Testis (tissue), 3 donors: ENCODE data around the gene ERRFI1. TPM values are rescaled to one million over a fixed set of nuclear protein-coding genes. Genes with fewer than 3 reads are reported as not detected.
A peak's percentile ranks its signal among the peaks of the same experiment; 100 is the strongest.

Experiments
- DNase-seq: peaks from one replicate; pipeline ENCODE4 v3.0.0-alpha.2; 2019
- H3K27ac ChIP-seq, 2 donors: fragments of 200-600 bp; sonication (generic); one replicate each; pipeline ENCODE4 v1.5.1; 2019
- H3K27me3 ChIP-seq: fragments of 200-600 bp; sonication (generic); one replicate; pipeline ENCODE4 v1.5.1; 2019
- H3K36me3 ChIP-seq: fragments of 200-600 bp; sonication (generic); one replicate; pipeline ENCODE4 v1.5.1; 2017; ENCODE audit warnings: low read depth; ENCODE audit errors: missing control alignments
- H3K4me1 ChIP-seq: fragments of 200-600 bp; sonication (generic); one replicate; pipeline ENCODE4 v1.5.1; 2019
- H3K4me3 ChIP-seq, 2 donors: fragments of 200-600 bp; sonication (generic); one replicate each; pipeline ENCODE4 v1.5.1; 2017 to 2019
- H3K9me3 ChIP-seq: fragments of 200-600 bp; sonication (generic); one replicate; pipeline ENCODE4 v1.5.1; 2017
- POLR2A ChIP-seq: fragments of 450-650 bp; IDR thresholded peaks from one replicate; pipeline ENCODE4 v1.6.1; 2017; ENCODE audit warnings: antibody characterized with exemption, mild to moderate bottlenecking, moderate library complexity
- WGBS, 2 donors: methylation state at CpG; one replicate each; pipeline ENCODE4 v1.1.5; 2018; 5-methylcytosine and 5-hydroxymethylcytosine counted together
- intact Hi-C: fragments of 100-400 bp; cut with DNase I; formaldehyde crosslinking; loops from one replicate; pipeline ENCODE4 v1.15.1; 2023; ENCODE audit warnings: low total_unique reads
- polyA plus RNA-seq: library from polyadenylated mRNA; stranded (reverse); fragments of 350-450 nt; fragmentation: Illumina TruSeq; extraction: RNeasy Lipid Tissue Mini Kit (QIAGEN cat#74804); gene quantifications from one replicate; pipeline ENCODE4 v1.2.3, GENCODE V29; 2014; ENCODE audit warnings: low read depth, low replicate concordance; ENCODE audit not compliant: insufficient read depth
- total RNA-seq, 2 donors: library from RNA; depleted of rRNA; stranded (reverse); fragments of >200 nt; gene quantifications; one replicate each; pipeline ENCODE4 v1.2.3, GENCODE V29; 2016
- TF ChIP-seq, protein P1 (sequence below), 3 experiments: fragments of 450-650 bp in 2 of 3; fragments of 200-600 bp in 1 of 3; sonication (generic) in 1 of 3; IDR thresholded peaks; one replicate each; pipeline ENCODE4 v1.5.1; 2016 to 2019; ENCODE audit warnings: antibody characterized with exemption in 3 of 3, mild to moderate bottlenecking in 2 of 3, moderate library complexity in 1 of 3

ERRFI1 gene
- total and polyA plus RNA-seq, 3 donors from 2014 or later, result 27.3 to 47.9 (median 43.3) TPM

DNA sequence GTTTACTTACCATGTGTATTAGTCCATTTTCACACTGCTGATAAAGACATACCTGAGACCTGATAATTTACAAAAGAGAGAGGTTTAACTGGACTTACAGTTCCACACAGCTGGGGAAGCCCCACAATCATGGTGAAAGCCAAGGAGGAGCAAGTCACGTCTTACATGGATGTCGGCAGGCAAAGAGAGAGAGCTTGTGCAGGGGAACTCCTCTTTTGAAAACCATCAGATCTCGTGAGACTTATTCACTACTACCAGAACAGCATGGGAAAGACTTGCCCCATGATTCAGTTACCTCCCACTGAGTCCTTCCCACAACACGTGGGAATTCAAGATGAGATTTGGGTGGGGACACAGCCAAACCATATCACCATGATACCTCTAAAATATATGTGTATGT is 39.3 kb upstream of the ERRFI1 start:
- peaks cover 3% of the 10 kb centered on the region for H3K4me1 ChIP-seq
- no peak overlapping the region for H3K27ac ChIP-seq
- WGBS, 2 donors, result 92 to 94% methylated on average over 4 of the region's 4 CpGs
- H3K27me3 ChIP-seq, result no peaks in the 10 kb centered on the region
- H3K36me3 ChIP-seq, result no peaks in the 10 kb centered on the region
- intact Hi-C loops, result no loop called here
- no peak overlapping the region for H3K4me3 ChIP-seq
- DNase-seq, result no peak
- H3K9me3 ChIP-seq, result no peaks in the 10 kb centered on the region
- TF ChIP-seq, protein P1, sequence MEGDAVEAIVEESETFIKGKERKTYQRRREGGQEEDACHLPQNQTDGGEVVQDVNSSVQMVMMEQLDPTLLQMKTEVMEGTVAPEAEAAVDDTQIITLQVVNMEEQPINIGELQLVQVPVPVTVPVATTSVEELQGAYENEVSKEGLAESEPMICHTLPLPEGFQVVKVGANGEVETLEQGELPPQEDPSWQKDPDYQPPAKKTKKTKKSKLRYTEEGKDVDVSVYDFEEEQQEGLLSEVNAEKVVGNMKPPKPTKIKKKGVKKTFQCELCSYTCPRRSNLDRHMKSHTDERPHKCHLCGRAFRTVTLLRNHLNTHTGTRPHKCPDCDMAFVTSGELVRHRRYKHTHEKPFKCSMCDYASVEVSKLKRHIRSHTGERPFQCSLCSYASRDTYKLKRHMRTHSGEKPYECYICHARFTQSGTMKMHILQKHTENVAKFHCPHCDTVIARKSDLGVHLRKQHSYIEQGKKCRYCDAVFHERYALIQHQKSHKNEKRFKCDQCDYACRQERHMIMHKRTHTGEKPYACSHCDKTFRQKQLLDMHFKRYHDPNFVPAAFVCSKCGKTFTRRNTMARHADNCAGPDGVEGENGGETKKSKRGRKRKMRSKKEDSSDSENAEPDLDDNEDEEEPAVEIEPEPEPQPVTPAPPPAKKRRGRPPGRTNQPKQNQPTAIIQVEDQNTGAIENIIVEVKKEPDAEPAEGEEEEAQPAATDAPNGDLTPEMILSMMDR (IDR thresholded peaks at IDR 0.05), result no peak
- TF ChIP-seq POLR2A, result no peak

- peak; percentile 31 for DNase-seq
- H3K27ac ChIP-seq, result no peak overlapping the region
- H3K4me3 ChIP-seq, result no peak overlapping the region
- no peaks in the 10 kb centered on the region for H3K9me3 ChIP-seq
- H3K4me1 ChIP-seq, result peaks cover 3% of the 10 kb centered on the region
- no peaks in the 10 kb centered on the region for H3K27me3 ChIP-seq
- H3K36me3 ChIP-seq, result no peaks in the 10 kb centered on the region
- intact Hi-C loops, result no loop called here
- WGBS, 2 donors, result 52 to 53% methylated on average over 7 of the region's 7 CpGs
- TF ChIP-seq, protein P1 (IDR thresholded peaks at IDR 0.05), result no peak
- TF ChIP-seq POLR2A, result no peak
These were observed 37.4 kb upstream of the ERRFI1 start for GRCh38 chr1:8063298-8064036.

DNA sequence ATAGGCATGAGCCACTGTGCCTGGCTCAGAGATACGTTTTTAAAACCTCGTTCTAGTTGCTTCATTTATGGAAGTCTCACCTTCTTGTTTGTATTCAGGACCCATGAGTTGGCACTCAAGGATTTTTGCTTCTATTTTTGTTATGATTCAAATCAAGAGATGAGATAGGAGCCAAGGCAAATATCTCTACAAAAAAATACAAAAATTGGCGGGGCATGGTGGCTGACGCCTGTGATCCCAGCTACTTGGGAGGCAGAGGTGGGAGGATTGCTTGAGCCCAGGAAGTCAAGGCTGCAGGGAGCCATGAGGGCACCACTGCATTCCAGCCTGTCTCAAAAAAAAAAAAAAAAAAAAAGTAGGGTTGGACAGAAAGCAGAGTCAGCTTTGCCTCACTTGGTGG is 36.8 kb upstream of the ERRFI1 start:
- TF ChIP-seq, protein P1 (IDR thresholded peaks at IDR 0.05), result no peak
- no peak for TF ChIP-seq POLR2A
- Histone ChIP-seq H3K4me3 (no peak overlapping the region), H3K4me1 (peaks cover 3% of the 10 kb centered on the region), H3K27ac (no peak overlapping the region), H3K9me3 (no peaks in the 10 kb centered on the region), H3K27me3 (no peaks in the 10 kb centered on the region), H3K36me3 (no peaks in the 10 kb centered on the region)
- WGBS, 2 donors, result 77 to 79% methylated on average over 4 of the region's 4 CpGs
- no peak for DNase-seq
- intact Hi-C loops, result no loop called here

GRCh38 chr1:8061673-8062386 is 35.7 kb upstream of the ERRFI1 start:
- H3K4me3 ChIP-seq, result no peak overlapping the region
- intact Hi-C loops, result no loop called here
- 74 to 82% methylated on average over 11 of the region's 11 CpGs for WGBS, 2 donors
- TF ChIP-seq, protein P1 (IDR thresholded peaks at IDR 0.05), result no peak
- TF ChIP-seq POLR2A, result no peak
- no peaks in the 10 kb centered on the region for H3K9me3 ChIP-seq
- no peak for DNase-seq
- peaks cover 3% of the 10 kb centered on the region for H3K4me1 ChIP-seq
- no peaks in the 10 kb centered on the region for H3K36me3 ChIP-seq
- no peaks in the 10 kb centered on the region for H3K27me3 ChIP-seq
- H3K27ac ChIP-seq, result peak overlapping the region in 1 of 2 donors; percentile 8
